Bone marrow (tissue), 2 donors: ENCODE data around the gene ASB9.
"Not testable (repeated sequence)": the region's sequence is repeated elsewhere in the genome, so short reads cannot be mapped to it uniquely, and the experiment has no call there.

Experiments used
- DNase-seq, 2 donors: peaks; one replicate each; lab custom pipeline; 2025; lab: John Stamatoyannopoulos, UW

Gene ASB9, protein sequence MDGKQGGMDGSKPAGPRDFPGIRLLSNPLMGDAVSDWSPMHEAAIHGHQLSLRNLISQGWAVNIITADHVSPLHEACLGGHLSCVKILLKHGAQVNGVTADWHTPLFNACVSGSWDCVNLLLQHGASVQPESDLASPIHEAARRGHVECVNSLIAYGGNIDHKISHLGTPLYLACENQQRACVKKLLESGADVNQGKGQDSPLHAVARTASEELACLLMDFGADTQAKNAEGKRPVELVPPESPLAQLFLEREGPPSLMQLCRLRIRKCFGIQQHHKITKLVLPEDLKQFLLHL

DNA sequence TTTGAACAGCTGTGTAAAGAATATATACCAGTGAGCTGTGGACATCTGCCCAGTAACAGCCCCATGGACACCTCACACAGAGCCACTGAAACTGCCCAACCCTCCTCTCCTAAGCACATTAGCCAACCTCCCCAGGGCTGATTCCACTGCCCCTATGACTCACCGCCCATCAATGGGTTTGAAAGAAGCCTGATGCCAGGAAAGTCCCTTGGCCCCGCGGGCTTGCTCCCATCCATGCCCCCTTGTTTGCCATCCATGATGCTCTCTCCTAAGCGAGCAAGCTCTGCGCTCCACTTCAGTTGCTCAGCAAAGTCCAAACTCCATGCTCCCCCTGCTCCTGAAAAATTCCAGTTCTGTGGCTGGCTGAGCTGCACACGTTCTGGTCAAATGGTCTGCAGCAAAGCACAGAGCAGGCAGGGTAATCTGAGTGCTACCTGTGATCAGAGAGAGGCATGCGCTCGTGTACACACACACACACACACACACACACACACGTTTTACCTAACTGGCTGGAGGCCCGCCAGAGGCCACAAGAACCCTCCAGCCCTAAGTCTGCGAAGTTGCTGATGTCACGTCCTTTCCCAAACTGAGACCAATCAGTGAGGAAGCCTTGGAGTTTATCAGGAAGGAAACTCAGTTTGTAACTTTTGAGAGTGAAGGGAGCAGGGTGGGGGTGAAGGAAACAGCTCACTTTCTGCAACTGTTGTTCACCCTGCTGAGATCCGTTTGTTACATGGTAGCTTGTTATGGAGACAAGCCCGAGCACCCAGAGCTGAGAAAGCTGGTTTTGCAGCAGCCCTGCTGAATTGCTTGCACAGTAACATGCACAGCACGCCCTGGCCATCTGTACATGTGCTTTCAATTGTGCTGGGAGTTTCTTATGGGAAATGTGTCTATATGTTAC, at the start of gene ASB9:
Gene ASB9, minus strand, starts transcription at position 466 of the 904 bp plus-strand sequence. Its CDS starts 209 bp downstream, at position 257.
- DNase-seq = peak in 1 of 2 donors; percentile 1

DNA sequence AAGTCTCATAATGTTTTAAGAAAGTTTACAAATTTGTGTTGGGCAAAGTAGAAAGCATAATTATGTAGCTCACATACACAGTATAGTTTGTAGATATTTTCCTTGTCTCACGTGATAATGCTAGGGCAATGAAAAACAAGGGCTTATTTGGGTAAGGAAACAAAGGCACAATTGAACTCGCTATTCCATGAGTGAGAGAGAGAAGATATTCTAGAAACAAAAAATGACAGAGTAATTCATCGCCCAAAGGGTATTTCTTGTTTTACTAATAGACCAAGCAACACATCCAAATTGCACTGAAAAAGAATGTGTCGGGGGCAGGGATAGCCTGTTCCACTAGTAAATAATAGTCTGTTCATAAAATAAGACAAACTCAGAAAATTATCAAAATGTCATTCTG, 49.2 kb upstream of the ASB9 start:
- DNase-seq = no peak

DNA sequence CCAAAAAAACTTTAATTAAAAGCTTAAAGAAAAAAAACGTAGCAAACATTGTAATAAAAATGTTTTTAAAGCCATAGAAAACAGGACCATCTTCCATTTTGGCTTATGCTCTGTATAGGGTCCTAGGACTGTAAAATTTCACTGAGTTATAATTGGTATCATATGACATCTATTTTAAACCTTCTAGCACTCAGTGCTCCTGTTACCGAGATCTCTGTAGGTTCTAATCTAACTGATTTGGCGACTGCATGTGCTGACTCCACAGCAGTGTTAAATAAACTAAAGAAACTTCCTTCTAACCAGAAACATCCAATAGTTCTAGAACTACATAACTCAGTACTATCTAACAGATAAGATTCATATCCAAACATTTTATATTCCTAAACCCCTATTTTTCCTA, 45.6 kb upstream of the ASB9 start, which contains the start of gene ASB11:
Gene ASB11, minus strand, starts transcription at position 132 of the 400 bp plus-strand sequence. Its CDS starts 35 bp downstream, at position 97.
- DNase-seq = no peak

GRCh38 chrX:15314472-15314871, 44.6 kb upstream of the ASB9 start:
- no peak for DNase-seq

- no peak for DNase-seq
These were observed 41.2 kb upstream of the ASB9 start for GRCh38 chrX:15311119-15311518.

DNA sequence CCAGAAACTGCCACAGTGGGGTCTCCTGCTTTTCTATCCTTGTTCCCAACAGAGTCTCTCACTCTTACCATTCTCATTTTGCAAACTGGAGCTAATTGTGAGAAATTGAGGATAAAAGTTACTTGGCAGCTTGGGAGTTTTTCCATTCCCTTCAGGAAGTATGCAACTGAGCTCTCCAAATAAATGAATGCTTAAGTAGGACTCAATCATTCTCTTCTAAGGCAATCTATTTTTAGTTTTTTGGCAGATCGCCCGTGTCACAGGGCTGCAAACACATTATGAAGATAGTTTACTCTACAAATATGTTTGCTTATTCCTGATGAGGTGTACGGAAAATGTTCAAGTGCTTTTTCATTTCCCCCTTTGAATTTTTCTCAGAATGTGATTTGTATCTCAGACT, 40.2 kb upstream of the ASB9 start:
- DNase-seq = no peak

DNA sequence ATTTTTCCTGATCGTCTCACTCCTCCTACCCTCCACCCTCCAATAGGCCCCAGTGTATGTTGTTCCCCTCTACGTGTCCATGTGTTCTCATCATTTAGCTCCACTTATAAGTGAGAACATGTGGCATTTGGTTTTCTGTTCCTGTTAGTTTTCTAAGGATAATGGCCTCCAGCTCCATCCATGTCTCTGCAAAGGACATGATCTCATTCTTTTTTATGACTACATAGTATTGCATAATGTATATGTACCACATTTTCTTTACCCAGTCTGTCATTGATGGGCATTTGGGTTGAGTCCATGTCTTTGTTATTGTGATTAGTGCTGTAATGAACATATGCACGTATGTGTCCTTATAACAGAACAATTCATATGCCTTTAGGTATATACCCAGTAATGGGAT, 36.0 kb upstream of the ASB9 start:
- DNase-seq = not testable (repeated sequence)

DNA sequence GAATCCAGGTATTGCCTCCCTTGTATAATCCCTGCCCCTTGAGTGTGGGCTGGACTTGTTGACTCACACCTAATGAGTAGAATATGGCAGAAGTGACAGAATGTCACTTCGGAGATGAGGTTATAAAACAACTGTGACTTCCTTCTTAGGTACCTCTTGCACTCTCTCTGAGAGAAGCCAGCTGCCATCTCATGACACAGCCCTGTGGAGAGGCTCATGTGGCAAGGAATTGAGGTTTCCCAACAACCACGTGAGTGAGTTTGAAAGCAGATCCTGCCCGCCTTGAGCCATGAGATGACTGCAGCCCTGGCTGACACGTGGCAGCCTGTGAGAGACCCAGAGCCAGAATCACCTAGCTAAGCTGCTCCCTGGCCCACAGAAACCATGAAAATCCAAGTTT, 32.0 kb upstream of the ASB9 start:
- peak in 1 of 2 donors; percentile 0 for DNase-seq

DNA sequence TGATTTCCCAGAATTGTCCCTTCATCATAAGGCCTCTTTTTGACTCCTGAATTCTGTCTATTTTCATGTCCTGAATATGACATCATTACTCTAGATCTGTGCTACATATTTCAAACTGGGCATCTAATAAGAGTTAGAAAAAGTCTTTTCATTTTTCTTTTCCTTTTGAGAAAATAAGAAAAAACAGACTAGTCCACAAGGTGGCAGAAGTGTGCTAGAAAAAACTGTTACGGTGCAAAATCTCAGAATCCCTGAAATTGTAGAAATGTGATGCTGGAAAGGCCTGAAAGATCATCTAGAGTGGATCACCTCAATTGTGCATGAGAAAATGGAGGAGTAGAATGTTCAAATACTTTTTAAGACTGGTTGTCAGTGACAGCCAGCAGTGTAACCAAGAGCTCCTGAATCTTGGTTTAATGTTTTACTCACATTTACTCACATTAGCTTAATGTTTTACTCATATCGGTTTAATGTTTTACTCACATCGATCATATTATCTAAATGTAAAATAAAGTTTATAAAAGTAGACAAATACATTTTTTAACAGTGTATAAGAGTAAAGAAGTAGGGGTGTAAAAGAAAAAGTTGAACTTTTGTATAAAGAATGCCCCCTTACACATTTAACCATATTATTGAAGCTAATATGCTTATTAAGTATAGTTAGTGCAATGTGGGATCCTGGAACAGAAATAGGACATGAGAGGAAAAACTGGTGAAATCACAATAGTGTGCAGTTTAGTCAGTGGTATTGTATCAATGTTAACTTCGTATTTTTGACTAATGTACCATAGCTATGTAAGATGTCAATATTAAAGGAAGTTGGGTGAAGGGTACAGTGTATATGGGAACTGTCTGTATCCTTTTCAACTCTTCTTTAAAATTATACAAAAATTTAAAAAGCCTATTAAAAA, 30.3 kb upstream of the ASB9 start:
- no peak for DNase-seq

DNA sequence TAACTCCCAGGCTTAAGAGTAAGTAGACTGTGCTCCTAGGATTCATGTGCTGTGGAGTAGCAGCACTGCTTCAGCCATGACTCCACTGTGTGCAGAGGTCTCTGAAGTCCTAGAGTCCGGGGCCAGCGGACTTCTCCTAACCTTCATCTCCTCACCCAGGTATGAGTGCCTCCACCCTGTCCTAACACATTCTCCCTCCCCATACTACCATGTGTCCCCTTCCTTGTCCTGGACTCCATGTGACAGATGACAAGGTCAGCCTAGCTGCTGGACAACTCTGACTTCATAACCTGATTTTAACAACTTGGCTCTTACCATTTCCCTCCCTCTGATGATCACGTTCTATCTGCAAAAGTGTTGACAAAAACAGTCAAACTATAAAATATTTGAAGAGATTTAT, 28.9 kb upstream of the ASB9 start:
- DNase-seq = no peak

DNA sequence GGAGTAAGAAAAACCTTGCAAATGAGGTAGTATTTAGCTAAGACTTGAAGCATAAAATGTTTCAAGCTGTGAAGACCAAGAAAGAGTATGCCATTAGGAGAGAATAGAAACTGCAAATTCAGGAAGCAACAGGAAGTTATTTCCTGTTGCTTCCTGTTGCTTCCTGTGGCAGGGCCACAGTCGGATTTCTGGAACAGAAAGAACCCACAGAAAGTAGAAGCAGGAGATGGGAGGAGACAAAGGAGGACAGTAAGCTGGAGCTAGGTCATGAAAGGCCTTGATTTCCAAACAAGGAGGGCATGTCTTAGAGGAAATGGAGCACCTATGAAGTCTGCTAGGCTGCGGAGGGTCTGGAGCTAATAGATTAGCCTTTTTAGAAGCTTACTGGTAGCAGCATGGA, 28.3 kb upstream of the ASB9 start:
- no peak for DNase-seq

- no peak for DNase-seq
These were observed 23.6 kb upstream of the ASB9 start for GRCh38 chrX:15293451-15293850.

- DNase-seq = no peak
These were observed 23.0 kb upstream of the ASB9 start for GRCh38 chrX:15292861-15293260.

- DNase-seq = no peak
These were observed 7.7 kb upstream of the ASB9 start for GRCh38 chrX:15277604-15278003.

DNA sequence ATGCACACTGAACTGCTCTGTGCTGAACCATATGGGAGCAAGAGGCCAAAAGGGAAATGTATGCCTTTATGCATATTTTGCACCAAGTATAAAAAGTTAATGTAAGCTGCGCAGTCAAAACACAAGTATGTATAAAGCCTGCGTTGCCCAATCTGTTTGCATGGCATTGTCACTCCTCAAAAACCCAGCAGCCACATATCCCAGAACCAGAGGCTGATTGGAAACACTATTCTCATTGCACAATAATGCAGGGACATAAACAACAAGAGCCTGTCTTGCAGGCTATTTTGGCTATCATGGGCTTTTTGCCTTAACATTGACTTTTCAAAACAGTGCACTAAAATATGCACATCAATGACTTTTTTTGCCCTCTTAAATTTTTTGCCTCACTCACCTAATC, 5.1 kb upstream of the ASB9 start:
- DNase-seq = no peak

DNA sequence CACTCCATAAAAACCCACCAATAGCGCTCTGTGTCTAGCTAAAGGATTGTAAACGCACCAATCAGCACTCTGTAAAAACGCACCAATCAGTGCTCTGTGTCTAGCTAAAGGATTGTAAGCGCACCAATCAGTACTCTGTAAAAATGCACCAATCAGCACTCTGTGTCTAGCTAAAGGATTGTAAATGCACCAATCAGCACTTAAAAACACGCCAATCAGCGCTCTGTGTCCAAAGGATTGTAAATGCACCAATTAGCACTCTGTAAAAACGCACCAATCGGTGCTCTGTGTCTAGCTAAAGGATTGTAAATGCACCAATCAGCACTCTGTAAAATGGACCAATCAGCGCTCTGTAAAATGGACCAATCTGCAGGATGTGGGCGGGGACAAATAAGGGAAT, 3.4 kb upstream of the ASB9 start:
- not testable (repeated sequence) for DNase-seq

DNA sequence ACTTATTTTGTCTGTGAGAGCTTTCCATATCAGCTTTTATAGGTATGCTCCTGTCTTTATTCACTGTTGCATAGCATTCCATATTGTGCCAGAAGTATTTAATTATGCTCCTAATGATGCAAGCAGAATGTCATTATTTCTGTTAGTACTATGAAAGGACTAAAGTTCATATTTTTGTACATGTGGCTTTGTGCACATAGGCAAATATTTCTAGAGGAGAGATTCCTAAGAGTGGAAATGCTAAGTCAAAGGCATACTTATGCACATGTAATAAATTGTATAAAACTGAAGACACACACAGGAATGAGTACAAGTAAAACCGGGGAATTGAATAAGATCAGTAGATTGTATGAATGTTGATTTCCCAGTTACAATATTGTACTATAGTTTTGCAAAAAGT, 1.9 kb upstream of the ASB9 start:
- DNase-seq = no peak

- DNase-seq = no peak
These were observed 763 bp downstream of the ASB9 start for GRCh38 chrX:15269120-15269519.

GRCh38 chrX:15254852-15255251, 15.0 kb downstream of the ASB9 start:
- no peak for DNase-seq

DNA sequence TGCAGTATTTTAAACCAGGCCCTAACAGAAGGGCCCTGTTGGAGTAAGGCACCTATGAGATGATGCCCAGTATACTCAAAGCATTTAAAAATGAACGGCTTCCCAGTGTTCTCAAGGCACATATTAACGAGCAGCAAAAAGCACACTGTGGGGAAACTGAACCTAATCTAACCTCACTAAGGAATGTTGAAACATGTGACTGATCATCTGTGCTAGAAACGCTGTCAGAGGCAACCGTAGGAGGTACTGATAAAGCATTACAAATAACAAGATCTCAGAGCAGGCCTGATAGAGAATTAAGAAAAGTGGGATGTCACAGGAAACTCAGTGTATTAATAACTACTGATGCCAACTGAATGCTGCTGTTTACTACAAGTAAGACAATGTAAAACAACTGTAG, 24.0 kb downstream of the ASB9 start:
- DNase-seq = no peak

DNA sequence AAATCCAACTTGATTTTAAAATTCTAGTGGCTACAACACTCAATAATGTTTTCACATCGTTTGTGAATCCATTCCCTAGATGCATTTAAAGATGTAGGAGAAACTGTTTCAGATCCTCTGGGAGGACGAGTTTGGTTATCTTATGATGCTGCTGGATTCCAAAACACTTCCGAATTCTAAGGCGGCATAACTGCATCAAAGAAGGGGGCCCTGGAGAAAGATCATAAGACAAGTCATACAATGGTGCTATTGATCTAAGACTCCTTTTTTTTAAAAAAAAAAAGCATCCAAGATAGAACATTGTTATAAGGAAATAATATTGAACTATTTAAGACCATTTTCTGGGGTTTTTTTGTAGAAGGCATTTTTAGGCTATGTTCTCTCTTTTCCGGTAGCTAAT, 25.5 kb downstream of the ASB9 start:
- DNase-seq = no peak

GRCh38 chrX:15242899-15243555, 26.9 kb downstream of the ASB9 start:
- no peak for DNase-seq
